ENCODE measurements around the gene NRARP.

The NRARP gene

DNA sequence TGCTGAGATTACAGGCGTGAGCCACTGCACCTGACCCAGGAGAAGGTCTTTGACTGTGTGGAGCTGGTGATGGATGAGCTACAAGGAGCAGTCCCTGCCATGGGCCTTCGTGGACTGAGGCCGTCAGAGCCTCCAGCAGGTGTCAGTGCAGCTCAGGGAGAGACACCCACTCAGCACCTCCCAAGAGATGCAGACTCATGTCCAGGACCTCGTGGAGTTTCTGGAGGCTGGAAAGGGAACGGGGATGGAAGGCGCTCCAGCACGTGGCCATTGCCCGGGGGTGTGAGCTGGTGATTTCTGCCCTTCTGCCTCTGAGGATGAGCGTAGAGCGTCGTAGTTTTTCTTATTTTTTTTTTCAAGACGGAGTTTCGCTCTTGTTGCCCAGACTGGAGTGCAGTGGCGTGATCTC, 15.1 kb downstream of the NRARP start:
- no peak for TF ChIP-seq POLR2A (IDR thresholded peaks at IDR 0.05; ENCODE audit: low read length)
- TF ChIP-seq GATA1 (IDR thresholded peaks at IDR 0.05; ENCODE audit: low read depth, low read length), result no peak
- DNase-seq, result peak; percentile 53 to 67

DNA sequence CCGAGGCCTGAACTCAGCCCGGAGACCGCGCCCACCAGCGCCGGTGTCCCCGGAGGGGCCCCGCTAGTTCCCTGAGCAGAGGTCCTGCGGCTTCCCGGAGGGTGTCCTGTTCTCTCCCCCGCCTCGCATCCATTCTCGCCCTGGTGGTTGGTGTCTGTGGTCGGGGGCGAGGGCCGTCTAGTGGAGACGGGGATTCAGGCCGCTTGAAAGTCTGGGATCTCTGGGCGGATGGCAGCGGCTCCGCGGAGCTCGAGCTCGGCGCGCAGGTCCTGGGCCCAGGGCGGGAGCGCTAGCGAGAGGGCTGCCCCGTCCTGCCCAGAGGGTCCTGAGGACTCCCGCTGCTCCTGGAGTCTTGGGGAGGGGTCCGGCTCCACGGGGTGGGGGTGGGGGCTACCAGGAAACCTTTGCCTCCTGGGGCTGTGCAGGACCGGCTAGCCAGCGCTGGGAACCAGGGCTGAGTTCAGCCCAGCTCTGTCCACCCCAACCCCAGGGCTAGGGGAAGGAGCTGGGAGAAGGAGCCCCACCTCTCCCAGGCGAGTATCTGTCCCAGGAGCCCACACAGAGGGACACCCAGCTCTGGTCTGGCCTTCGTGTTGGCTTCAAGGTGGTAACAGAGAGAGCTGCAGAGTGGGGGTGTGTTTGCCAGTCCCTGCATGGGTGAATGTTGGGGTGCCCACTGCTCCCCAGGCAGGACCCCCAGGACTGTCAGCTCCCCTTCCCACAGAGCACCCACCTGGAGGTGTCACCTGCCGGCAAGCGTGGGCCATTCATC, 20.5 kb downstream of the NRARP start:
- no peak for DNase-seq
- TF ChIP-seq POLR2A (IDR thresholded peaks at IDR 0.05; ENCODE audit: low read length) (no peak), GATA1 (IDR thresholded peaks at IDR 0.05; ENCODE audit: low read depth, low read length) (no peak)

DNA sequence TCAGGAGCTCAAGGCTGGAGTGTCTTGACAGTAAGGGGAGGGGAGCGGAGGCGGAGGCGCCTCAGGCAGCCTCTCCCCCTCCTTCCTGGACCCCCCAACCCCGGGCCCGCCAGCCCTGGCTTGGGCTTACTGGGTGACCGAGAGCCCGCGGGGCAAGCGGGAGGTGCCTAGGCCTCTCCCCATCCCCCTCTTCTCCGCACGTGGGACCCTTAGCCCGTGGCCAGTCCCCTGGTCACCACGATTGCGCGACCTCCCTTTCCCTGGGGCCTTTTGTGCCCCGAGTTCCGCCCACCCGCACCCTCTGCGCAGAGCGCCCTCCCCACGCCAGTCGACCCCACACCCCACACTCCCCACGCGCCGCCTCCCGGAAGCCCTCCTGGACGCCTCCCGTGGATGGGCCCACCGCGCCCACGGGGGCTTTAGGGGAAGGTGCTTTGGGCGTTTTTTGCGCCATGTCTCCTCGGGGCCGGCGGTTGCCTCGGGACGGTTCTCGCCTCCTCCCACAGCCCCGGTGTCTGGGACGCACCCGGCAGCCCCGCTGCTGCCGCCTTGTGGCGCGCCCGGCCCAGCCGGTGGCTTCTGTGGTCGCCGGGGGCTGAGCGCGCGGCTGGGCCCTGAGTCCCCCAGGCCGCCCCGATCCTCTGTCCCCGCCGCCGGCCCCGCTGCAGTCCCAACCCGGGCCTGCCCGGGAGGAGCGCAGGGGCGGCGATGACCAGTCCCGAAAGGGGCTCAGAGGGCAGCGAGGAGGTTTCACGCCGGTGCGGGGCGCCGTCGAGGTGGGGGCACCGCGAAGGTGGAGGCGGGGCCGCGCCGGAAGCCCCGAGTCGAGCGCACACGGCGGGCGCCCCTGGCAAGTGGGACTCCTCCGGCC, 21.4 kb downstream of the NRARP start:
- TF ChIP-seq GATA1 (IDR thresholded peaks at IDR 0.05; ENCODE audit: low read depth, low read length) (no peak), POLR2A (IDR thresholded peaks at IDR 0.05; ENCODE audit: low read length) (no peak)
- DNase-seq, result peak; percentile 41 to 42

DNA sequence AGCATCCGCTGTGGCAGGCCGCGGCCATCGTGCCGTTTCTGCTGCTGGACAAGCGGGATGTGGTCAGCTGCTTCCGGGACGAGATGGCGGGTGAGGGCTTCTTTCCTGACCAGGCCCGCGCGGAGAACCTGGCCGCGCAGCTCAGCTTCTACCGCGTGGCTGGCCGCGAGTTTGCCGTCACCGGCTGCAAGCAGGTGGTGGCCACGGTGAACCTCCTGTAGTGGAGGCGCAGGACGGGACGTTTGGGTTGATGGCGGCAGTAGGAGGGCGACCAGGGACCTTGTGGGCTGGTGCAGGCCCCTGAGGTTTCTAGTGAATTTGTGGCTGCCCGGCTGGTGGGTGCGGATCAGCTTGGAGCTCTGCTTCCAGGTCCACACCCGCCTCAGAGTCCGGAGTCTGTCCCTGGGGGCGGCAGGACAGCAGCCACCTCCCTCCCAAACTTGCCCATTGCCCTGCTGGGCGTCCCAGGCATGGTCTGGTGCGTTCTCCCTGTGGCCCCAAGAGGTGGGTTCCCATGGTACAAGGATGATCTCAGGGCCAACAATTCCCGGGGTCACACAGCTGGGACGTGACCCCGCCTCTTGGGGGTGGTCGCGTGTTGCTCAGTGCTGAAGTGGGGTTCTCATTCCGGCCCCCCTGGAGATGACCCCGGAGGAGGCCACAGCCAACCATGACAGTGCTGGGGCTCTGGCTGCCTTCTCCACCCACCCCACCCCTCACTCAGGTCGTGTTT, 22.2 kb downstream of the NRARP start:
- no peak for DNase-seq
- TF ChIP-seq POLR2A (IDR thresholded peaks at IDR 0.05; ENCODE audit: low read length) (no peak), GATA1 (IDR thresholded peaks at IDR 0.05; ENCODE audit: low read depth, low read length) (no peak)

DNA sequence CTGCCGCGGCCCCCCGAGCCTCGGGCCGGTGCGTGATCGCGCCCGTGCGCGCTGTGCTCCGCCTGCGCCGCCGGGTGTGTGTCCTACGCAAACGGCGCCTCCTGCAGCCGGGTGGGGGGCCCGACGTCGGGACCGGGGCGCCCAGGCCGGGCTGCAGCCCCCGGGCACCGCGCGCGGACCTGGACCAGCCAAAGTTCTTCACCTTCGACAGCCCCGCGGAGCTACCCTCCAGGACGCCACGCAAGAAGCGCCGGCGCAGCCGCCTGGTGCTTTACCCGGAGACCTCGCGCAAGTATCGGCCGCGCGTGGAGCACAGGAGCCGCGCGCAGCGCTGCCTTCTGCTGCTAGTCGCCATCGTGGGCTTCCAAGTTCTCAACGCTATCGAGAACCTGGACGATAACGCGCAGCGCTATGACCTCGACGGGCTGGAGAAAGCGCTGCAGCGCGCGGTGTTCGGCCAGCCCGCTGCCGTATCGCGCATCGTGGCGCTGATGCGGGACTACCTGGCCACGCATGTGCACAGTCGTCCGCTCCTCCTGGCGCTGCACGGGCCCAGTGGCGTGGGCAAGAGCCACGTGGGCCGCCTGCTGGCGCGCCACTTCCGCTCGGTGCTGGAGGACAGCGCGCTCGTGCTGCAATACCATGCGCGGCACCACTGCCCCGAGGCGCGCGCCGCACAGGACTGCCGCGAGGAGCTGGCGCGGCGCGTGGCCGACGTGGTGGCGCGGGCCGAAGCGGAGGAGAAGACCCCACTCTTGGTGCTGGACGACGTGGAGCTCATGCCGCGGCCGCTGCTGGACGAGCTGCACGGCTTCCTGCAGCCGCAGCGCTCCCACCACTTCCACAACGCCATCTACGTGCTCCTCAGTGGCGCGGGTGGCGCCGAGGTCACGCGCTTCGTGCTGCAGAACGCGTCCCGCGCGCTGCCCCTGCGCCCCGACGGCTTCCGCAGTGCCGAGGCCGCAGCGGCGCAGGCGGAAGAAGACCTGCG, 23.1 kb downstream of the NRARP start:
- peak in 1 of 2 experiments; percentile 50 for DNase-seq
- TF ChIP-seq POLR2A (IDR thresholded peaks at IDR 0.05; ENCODE audit: low read length) (no peak), GATA1 (IDR thresholded peaks at IDR 0.05; ENCODE audit: low read depth, low read length) (no peak)

DNA sequence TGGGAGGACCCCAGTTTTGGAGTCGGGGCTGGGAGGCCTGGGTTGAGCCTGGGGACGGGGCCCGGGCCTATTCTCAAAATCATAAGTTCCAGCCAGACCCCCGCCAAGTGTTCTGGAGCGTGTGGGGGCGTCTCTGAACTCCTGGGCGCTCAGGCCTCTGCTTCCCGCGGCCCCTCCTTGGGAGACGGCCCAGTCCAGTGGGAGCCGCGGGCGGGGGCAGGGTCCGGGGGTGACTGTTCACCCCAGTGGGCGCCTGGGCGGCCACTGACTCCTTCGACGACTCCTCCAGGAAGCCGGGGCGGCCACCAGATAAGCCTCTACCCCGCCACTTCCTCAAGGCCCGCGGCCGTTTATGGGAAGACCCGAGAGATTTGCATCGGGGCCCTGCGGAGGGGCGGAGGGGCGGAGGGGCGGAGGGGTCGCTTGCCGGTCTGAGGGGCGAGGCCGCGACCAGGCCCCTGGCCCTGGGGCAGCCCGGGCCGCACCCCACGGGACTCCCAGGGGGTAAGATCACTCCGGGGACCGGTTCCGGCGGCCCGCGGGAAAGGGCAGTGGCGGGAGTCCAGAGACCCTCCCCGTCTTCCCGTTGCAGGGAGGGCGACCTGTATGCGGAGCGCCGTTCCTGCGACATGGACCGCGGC, 23.9 kb downstream of the NRARP start:
- peak; percentile 52 to 55 for DNase-seq
- TF ChIP-seq GATA1 (IDR thresholded peaks at IDR 0.05; ENCODE audit: low read depth, low read length) (no peak), POLR2A (IDR thresholded peaks at IDR 0.05; ENCODE audit: low read length) (no peak)

DNA sequence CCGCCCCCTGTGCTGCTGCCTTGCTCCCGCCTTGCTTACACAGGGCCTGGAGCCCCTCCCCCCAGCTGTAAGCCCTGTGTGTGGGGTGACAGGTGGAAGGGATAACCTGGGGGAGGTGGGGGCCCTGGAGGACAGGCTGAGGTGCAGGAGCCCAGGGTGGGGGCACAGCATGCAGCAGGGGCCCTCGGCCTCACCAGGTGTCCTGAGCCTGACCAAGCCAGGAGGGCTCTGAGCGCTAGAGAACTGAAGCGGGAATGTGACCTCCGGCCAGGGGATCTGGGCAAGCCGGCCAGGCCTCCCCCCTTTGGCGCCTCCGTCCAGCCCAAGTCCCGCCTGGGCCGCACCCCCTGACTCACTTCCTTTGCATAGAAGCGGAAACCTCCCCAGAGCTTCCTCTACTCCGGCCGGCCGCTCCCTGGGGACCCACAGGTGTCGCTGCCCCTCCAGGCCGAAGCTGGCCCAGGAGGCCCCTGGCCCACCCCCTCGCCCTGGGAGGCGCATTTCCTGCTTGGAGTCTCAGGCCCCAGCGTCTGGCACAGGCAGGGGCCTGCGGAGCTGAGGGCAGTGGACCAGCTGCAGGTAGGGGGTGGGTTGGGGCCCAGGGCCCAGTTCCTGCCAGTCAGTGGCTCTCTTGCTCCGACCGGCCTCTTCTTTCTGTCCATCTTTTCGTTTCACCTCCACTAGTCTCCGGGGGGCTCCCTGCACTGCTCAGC, 24.6 kb downstream of the NRARP start, which contains the start of gene TOR4A:
TOR4A (plus strand) TSS at position 398 of the 713 bp plus-strand sequence. CDS start 964 bp downstream, outside the sequence.
- no peak for TF ChIP-seq GATA1 (IDR thresholded peaks at IDR 0.05; ENCODE audit: low read depth, low read length)
- peak; percentile 30 for TF ChIP-seq POLR2A (IDR thresholded peaks at IDR 0.05; ENCODE audit: low read length)
- DNase-seq, result peak; percentile 73

DNA sequence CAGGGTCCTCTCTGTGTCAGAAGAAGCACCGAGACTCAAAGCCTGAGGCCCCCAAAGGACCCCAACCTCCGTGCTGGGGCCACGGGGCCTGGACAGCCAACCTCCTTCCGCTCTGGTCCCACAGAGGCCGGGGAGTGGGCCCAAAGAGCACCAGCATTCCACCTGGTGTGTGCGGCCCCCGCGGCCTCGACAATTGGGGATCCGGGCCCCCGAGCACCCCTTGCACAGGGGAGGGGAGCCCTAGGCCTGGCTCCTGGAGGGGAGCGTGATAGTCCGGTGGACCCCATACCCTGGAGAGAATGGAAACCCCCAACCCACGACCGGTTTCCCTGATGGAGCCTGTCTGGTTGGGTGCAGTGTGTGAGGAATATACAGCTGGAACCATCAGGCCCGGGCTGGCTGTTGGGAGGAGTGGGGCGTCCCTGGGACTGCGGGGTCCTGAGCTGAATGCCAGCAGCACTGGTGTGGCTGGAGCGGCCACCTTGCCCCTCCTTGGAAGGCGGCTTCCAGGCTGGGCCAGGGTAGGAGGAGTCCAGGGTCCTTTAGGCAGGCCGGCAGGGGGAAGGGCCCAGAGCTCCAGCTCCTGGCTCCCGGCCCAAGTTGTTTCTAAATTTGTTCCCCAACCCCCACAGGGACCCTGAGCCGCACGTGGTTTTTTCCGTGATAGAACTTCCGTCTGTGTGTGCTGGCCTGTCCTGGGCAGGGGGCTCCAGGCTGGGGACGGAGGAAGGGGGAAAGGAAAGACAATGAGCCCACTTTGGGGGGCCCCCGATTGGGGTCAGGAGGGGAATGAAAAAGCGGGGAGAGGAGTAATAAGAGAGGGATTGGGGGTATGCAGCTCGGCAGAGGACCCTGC, 25.4 kb downstream of the NRARP start:
- DNase-seq, result peak; percentile 50 to 66
- TF ChIP-seq GATA1 (IDR thresholded peaks at IDR 0.05; ENCODE audit: low read depth, low read length) (no peak), POLR2A (IDR thresholded peaks at IDR 0.05; ENCODE audit: low read length) (no peak)

DNA sequence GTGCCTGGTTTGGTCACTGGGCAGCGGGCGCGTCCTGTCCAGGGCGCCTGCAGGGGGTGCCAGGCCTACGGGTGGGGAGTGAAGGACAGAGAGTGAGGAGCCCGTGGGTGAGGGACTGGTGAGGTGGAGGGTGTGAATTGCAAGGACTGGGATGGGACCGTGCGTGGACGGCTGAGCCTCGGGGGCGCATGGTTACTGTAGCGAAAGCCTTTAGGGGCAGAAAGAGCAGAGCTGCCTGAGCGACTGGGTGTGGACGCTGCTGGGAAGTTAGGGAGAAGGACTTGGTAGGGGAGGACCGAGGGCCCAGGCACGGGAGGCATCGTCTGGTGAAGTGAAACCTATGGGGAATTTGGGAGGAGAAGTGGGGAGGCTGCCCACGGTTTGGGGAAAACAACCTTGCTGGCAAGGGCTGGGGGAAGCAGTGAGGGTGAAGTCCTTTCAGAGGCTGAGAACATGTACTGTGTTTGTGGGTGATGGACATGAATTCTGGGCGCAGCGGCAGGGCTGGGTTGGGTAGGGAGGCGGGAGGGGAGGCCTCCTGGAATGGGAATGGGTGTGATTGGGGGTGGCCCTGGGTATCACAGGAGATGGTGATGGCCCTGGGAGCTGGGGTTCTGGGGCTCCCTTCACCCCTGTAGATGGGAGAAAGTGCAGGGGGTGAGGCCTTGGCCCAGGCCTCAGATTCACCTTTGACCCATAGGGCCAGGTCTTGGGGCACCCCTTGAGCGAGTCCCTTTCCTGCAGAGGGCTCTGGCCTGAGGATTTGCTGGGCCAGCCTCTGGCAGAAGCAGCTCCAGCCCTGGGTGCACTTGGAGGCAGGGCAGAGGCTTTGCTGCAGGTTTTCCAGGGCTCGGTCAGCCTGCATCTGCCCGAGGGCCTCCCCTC, 26.2 kb downstream of the NRARP start:
- TF ChIP-seq POLR2A (IDR thresholded peaks at IDR 0.05; ENCODE audit: low read length), result no peak
- no peak for TF ChIP-seq GATA1 (IDR thresholded peaks at IDR 0.05; ENCODE audit: low read depth, low read length)
- no peak for DNase-seq

DNA sequence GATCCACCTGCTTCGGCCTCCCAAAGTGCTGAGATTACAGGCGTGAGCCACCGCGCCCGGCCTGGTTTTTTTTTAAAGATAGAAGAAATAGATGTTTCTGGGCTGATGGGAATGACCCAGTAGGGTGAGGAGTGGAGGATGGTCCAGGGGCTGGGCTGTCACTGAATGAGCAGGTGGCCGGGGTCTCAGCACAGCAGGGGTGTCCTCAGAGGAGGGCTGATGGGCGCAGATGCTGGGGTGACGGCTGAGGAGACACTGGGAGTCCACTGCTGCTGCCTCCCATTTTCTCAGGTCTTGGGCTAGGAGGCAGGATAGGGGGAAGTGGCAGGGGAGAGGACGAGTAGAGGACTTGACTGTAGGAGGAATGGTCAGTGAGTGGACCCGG, 26.9 kb downstream of the NRARP start:
- no peak for DNase-seq
- TF ChIP-seq GATA1 (IDR thresholded peaks at IDR 0.05; ENCODE audit: low read depth, low read length) (no peak), POLR2A (IDR thresholded peaks at IDR 0.05; ENCODE audit: low read length) (no peak)
